ENCODE data around the gene LAMP2. TPM values are rescaled to one million over a fixed set of nuclear protein-coding genes. Genes with fewer than 3 reads are reported as not detected.

Gene LAMP2
- total and polyA plus RNA-seq, 2 of the 8 experiments (the other 6 are each of a cell fraction or from before 2014, with no cell fraction given) = 21.2 to 29.9 TPM

- Histone ChIP-seq H2BK5ac (ENCODE audit: low read depth, low read length) (no peak overlapping the region), H3K23me2 (ENCODE audit: low read depth, low read length) (no peaks in the 10 kb centered on the region), H2AK5ac (ENCODE audit: low read depth, low read length) (no peak overlapping the region), H3K4me3 (ENCODE audit: extremely low read depth in 1 of 4, insufficient read depth in 2 of 4, low read depth in 3 of 4, low read length in 4 of 4) (no peak overlapping the region), H3K4ac (replicated peaks; ENCODE audit: insufficient read length, low read depth, low read length) (no peak overlapping the region), H3K4me1 (replicated peaks in 1 of 4; ENCODE audit: control insufficient read depth in 3 of 4, insufficient read depth in 4 of 4, low read length in 3 of 4) (no peaks in the 10 kb centered on the region; a peak in 2 of 7 replicates), H2BK15ac (ENCODE audit: low read length) (no peak overlapping the region), H3K27me3 (replicated peaks in 1 of 4; ENCODE audit: control insufficient read depth in 3 of 4, extremely low read depth in 1 of 4, insufficient read depth in 3 of 4, low read length in 3 of 4) (no peaks in the 10 kb centered on the region), H4K20me1 (replicated peaks in 1 of 2; ENCODE audit: control insufficient read depth in 1 of 2, insufficient read depth in 2 of 2, low read length in 2 of 2) (no peaks in the 10 kb centered on the region), H3K18ac (ENCODE audit: extremely low read depth, low read length) (no peak overlapping the region), H2BK20ac (ENCODE audit: low read length) (no peak overlapping the region), H4K91ac (replicated peaks; ENCODE audit: insufficient read length, low read length) (no peak overlapping the region), H3K27ac (ENCODE audit: low read depth, low read length) (no peak overlapping the region), H3K9me3 (ENCODE audit: insufficient read depth in 2 of 2, low read depth in 1 of 2, low read length in 1 of 2) (no peaks in the 10 kb centered on the region), H3K56ac (replicated peaks; ENCODE audit: insufficient read length, low read depth, low read length) (no peak overlapping the region), H3K36me3 (ENCODE audit: control insufficient read depth in 2 of 4, insufficient read depth in 4 of 4, low read length in 3 of 4) (no peaks in the 10 kb centered on the region), H3K79me1 (ENCODE audit: low read depth, low read length) (no peaks in the 10 kb centered on the region), H2BK12ac (ENCODE audit: low read depth, low read length) (no peak overlapping the region), H3K9ac (replicated peaks in 1 of 4; ENCODE audit: extremely low read depth in 1 of 4, low read depth in 3 of 4, low read length in 3 of 4) (no peak overlapping the region), H3K23ac (ENCODE audit: insufficient read length) (no peak overlapping the region), H3K14ac (ENCODE audit: insufficient read length) (no peak overlapping the region), H2BK120ac (replicated peaks; ENCODE audit: low read depth, low read length) (no peak overlapping the region), H3K79me2 (ENCODE audit: control insufficient read depth in 1 of 2, insufficient read depth in 2 of 2, low read length in 2 of 2) (no peaks in the 10 kb centered on the region), H4K5ac (ENCODE audit: insufficient read length, low read depth, low read length) (no peak overlapping the region), H2AFZ (ENCODE audit: low read length) (no peak overlapping the region), H4K8ac (ENCODE audit: extremely low read depth, insufficient read depth, low read length) (no peak overlapping the region), H3K4me2 (ENCODE audit: insufficient read depth in 1 of 2, low read depth in 2 of 2, low read length in 2 of 2) (no peak overlapping the region)
- 49% methylated on average over 3 of the region's 3 CpGs; no CpG with 5 or more reads in 1 of the 2 experiments for WGBS, 2 experiments (ENCODE audit: extremely low coverage in 1 of 2, insufficient coverage in 1 of 2, insufficient read length in 1 of 2, insufficient replicate concordance in 2 of 2, low coverage in 1 of 2, low lambda C conversion rate in 2 of 2, missing lambda C conversion rate in 1 of 2)
- DNase-seq (ENCODE audit: low read depth in 1 of 2, low spot score in 2 of 2) (no peak), FAIRE-seq (peak; percentile 94)
- CTCF ChIA-PET (ENCODE audit: partially characterized antibody) = interaction anchor here (0.7 to 6.6 kb wide), 15 partner anchors 9 to 91 kb away, joined by 3 to 42 read pairs (median 3); no protein-coding TSS in a partner anchor
- POLR2A ChIA-PET (ENCODE audit: partially characterized antibody) = no interaction called here
- TF ChIP-seq RAD21 (IDR thresholded peaks at IDR 0.05 in 1 of 2, conservative IDR thresholded peaks at IDR 0.05 in 1 of 2; ENCODE audit: low read depth in 2 of 2, low read length in 2 of 2) (peak; percentile 61 to 73), MAFK (IDR thresholded peaks at IDR 0.05; ENCODE audit: low read depth, low read length) (peak; percentile 93), POLR2AphosphoS5 (IDR thresholded peaks at IDR 0.05; ENCODE audit: low read depth, low read length) (no peak), CTCF (IDR thresholded peaks at IDR 0.05; ENCODE audit: control extremely low read depth in 1 of 3, insufficient read depth in 1 of 3, low read depth in 1 of 3, low read length in 3 of 3) (peak in 2 of 3 experiments; percentile 57 to 62; a peak in 3 of 4 replicates)
Measured at GRCh38 chrX:120380699-120381098, 88.4 kb downstream of the LAMP2 start.
